Pancreas (tissue), 10 donors: ENCODE results near the gene AQP4. TPM values are rescaled to one million over a fixed set of nuclear protein-coding genes. Genes with fewer than 3 reads are reported as not detected.
A peak's percentile ranks its signal among the peaks of the same experiment; 100 is the strongest.

Experiments used
- ATAC-seq, 4 donors: fragments of 200-7000 bp; cut with Tn5 transposase; one replicate each; pipeline versions ENCODE4 v1.8.0 to v1.9.1; 2020; ENCODE audit warnings: mild to moderate bottlenecking in 4 of 4, moderate library complexity in 4 of 4
- DNase-seq, 6 donors: peaks; one replicate each; pipeline ENCODE4 v3.0.0-alpha.2; 2020
- FAIRE-seq: peaks from 2 replicates; lab custom pipeline; 2012; peaks lifted over from hg19 to GRCh38; lab: Jason Lieb, UNC
- H3K27ac ChIP-seq, 4 donors: fragments of 200-600 bp; sonication (generic); 1 replicate in 3 of 4; 2 replicates in 1 of 4; pipeline versions ENCODE4 v1.5.0 to v1.8.0; 2020
- H3K27me3 ChIP-seq, 4 donors: fragments of 200-600 bp; one replicate each; pipeline ENCODE4 v1.8.0; 2021
- H3K36me3 ChIP-seq, 3 donors: fragments of 200-600 bp; sonication (generic) in 1 of 3; one replicate each; pipeline versions ENCODE4 v1.5.0 to v1.8.0; 2020 to 2021
- H3K4me1 ChIP-seq, 3 donors: fragments of 200-600 bp; one replicate each; pipeline ENCODE4 v1.8.0; 2021
- H3K4me3 ChIP-seq, 4 donors: fragments of 200-600 bp; sonication (generic) in 2 of 4; one replicate each; pipeline versions ENCODE4 v1.5.0 to v1.8.0; 2020 to 2021
- H3K9me3 ChIP-seq, 4 donors: fragments of 200-600 bp; one replicate each; pipeline ENCODE4 v1.8.0; 2021
- CTCF ChIP-seq, 4 donors: fragments of 200-600 bp; sonication (generic) in 3 of 4; IDR thresholded peaks; one replicate each; pipeline versions ENCODE4 v1.5.0 to v1.8.0; 2021; ENCODE audit warnings: antibody characterized with exemption in 4 of 4
- WGBS, 2 donors: extraction: QIAGEN DNeasy Blood & Tissue Kit; methylation state at CpG; one replicate each; pipeline ENCODE4 v1.1.7; 2013; 5-methylcytosine and 5-hydroxymethylcytosine counted together
- intact Hi-C, 3 donors: fragments of 100-400 bp; cut with DNase I; formaldehyde crosslinking; loops; one replicate each; pipeline versions ENCODE4 v1.11.1 to v1.14.2; 2022
- polyA plus RNA-seq, 2 donors: library from polyadenylated mRNA; stranded (reverse); fragments of 200-250 nt; gene quantifications; one replicate each; pipeline ENCODE4 v1.2.3, GENCODE V29; 2013
- total RNA-seq, 6 donors: library from RNA; stranded (reverse); fragmentation: NEBNext Ultra II Directional in 4 of 6; extraction: Animal tissue kit (Norgen Biotek cat#: 25700) in 4 of 6; gene quantifications; one replicate each; pipeline versions ENCODE4 v1.2.1 to v1.2.4, GENCODE V29; 2021 to 2023
- donor health status: healthy with polysubstance abuse.
- donor health status: DM: no; HTN: no; CAD: no; lungs with moderate emphysema.
- donor health status: DM: no; HTN: no; CAD: no.
- donor health status: control.
- donor health status: control.
- donor health status: Bipolar disorder and iron deficiency.
- donor health status: DM: yes; HTN: yes; CAD: no.
- donor health status: DM: no; HTN: no; CAD: no.
- donor health status: DM: no; HTN: no; CAD: no.
- donor health status: DM: yes; HTN: yes; CAD: no.

Gene AQP4
- under 1 TPM; 0.28 to 0.78 (median 0.45) TPM for total RNA-seq
- under 1 TPM; 0.15 to 0.63 TPM for polyA plus RNA-seq

GRCh38 chr18:26865557-26865956 is at the start of gene AQP4:
Gene AQP4, minus strand, starts transcription at chr18:26865707. Its CDS starts 18 bp downstream, at chr18:26865689.
- 37 to 45% methylated on average over 5 of the region's 5 CpGs for WGBS, 2 donors
- Histone ChIP-seq H3K9me3 (no peaks in the 10 kb centered on the region), H3K4me1 (no peaks in the 10 kb centered on the region), H3K27me3 (no peaks in the 10 kb centered on the region), H3K36me3 (no peaks in the 10 kb centered on the region), H3K27ac (no peak within 1 kb of the TSS), H3K4me3 (no peak within 1 kb of the TSS)
- ATAC-seq: no peak
- no peak for FAIRE-seq
- DNase-seq: no peak
- intact Hi-C loops: no loop called here
- no peak for TF ChIP-seq CTCF (IDR thresholded peaks at IDR 0.05)

- no peaks in the 10 kb centered on the region for H3K9me3 ChIP-seq
- no peak overlapping the region for H3K27ac ChIP-seq
- WGBS, 2 donors: 58 to 67% methylated on average over 4 of the region's 4 CpGs
- no peak overlapping the region for H3K4me3 ChIP-seq
- TF ChIP-seq CTCF (IDR thresholded peaks at IDR 0.05): no peak
- H3K36me3 ChIP-seq: no peaks in the 10 kb centered on the region
- ATAC-seq: no peak
- FAIRE-seq: no peak
- DNase-seq: no peak
- no peaks in the 10 kb centered on the region for H3K4me1 ChIP-seq
- H3K27me3 ChIP-seq: no peaks in the 10 kb centered on the region
- intact Hi-C loops: no loop called here
These were observed 46.3 kb upstream of the AQP4 start for GRCh38 chr18:26911840-26912239.

- intact Hi-C loops: no loop called here
- no peaks in the 10 kb centered on the region for H3K9me3 ChIP-seq
- H3K27me3 ChIP-seq: no peaks in the 10 kb centered on the region
- no peaks in the 10 kb centered on the region for H3K36me3 ChIP-seq
- DNase-seq (no peak), FAIRE-seq (no peak), ATAC-seq (peak in 1 of 4 donors; percentile 34)
- no peak overlapping the region for H3K27ac ChIP-seq
- H3K4me1 ChIP-seq: no peaks in the 10 kb centered on the region
- 24 to 42% methylated on average over 5 of the region's 5 CpGs for WGBS, 2 donors
- TF ChIP-seq CTCF (IDR thresholded peaks at IDR 0.05): no peak
- no peak overlapping the region for H3K4me3 ChIP-seq
These were observed 44.2 kb upstream of the AQP4 start for GRCh38 chr18:26909599-26910290.

GRCh38 chr18:26908906-26909305 is 43.4 kb upstream of the AQP4 start:
- ATAC-seq (no peak), FAIRE-seq (no peak)

More at GRCh38 chr18:26908906-26909305, 43.4 kb upstream of the AQP4 start:
- intact Hi-C loops: no loop called here
- no peak overlapping the region for H3K4me3 ChIP-seq
- no peaks in the 10 kb centered on the region for H3K27me3 ChIP-seq
- no peaks in the 10 kb centered on the region for H3K4me1 ChIP-seq
- no peaks in the 10 kb centered on the region for H3K9me3 ChIP-seq
- no peaks in the 10 kb centered on the region for H3K36me3 ChIP-seq
- DNase-seq: no peak
- no peak overlapping the region for H3K27ac ChIP-seq
- TF ChIP-seq CTCF (IDR thresholded peaks at IDR 0.05): no peak
- WGBS, 2 donors: 52 to 57% methylated on average over 3 of the region's 3 CpGs
